Endothelial cell of umbilical vein (primary cell): Measurements from ENCODE around the gene ZNF146. TPM values are rescaled to one million over a fixed set of nuclear protein-coding genes. Genes with fewer than 3 reads are reported as not detected.
"Not testable (repeated sequence)": the region's sequence is repeated elsewhere in the genome, so short reads cannot be mapped to it uniquely, and the experiment has no call there.

ENCODE experiments used
- BruUV-seq: library from RNA; stranded (reverse); fragments of 400-500 nt; replicated peaks from 2 replicates; lab custom pipeline; 2021; lab: Mats Ljungman, UMichigan
- CTCF ChIA-PET: fragments of 300-600, 350-600 bp; sonication (Branson Sonifier 250); formaldehyde crosslinking; loops from one replicate; lab custom pipeline; 2021; ENCODE audit warnings: antibody characterized with exemption, inconsistent platforms; lab: Charles Lee
- POLR2A ChIA-PET: fragments of 300-600, 350-600 bp; sonication (Branson Sonifier 250); formaldehyde crosslinking; loops from one replicate; lab custom pipeline; 2021; ENCODE audit warnings: antibody characterized with exemption, inconsistent platforms; lab: Charles Lee
- DNase-seq: peaks from one replicate; pipeline ENCODE4 v3.0.0-alpha.2; 2011; ENCODE audit warnings: low read depth, low spot score
- FAIRE-seq: peaks from 2 replicates; lab custom pipeline; 2011; peaks lifted over from hg19 to GRCh38; lab: Jason Lieb, UNC
- H2AFZ ChIP-seq: 2 replicates; pipeline ENCODE4 v1.6.0; 2012; ENCODE audit warnings: low read depth, low read length, control low read depth, inconsistent platforms
- H3K27ac ChIP-seq: 2 replicates; pipeline ENCODE4 v1.5.1; 2011; ENCODE audit warnings: low read depth, mild to moderate bottlenecking, control low read depth, low read length, moderate library complexity; ENCODE audit not compliant: insufficient read depth
- H3K27me3 ChIP-seq, 2 experiments: 2 replicates each; pipeline versions ENCODE4 v1.6.0 to v1.6.1; 2011; ENCODE audit warnings: low read length in 2 of 2, mixed read lengths in 1 of 2; ENCODE audit not compliant: control insufficient read depth in 2 of 2, insufficient read depth in 2 of 2
- H3K36me3 ChIP-seq, 2 experiments: 2 replicates in 1 of 2; 3 replicates in 1 of 2; pipeline ENCODE4 v1.5.1; 2011; ENCODE audit warnings: low read length in 2 of 2, mild to moderate bottlenecking in 1 of 2, moderate library complexity in 1 of 2; ENCODE audit not compliant: control insufficient read depth in 2 of 2, insufficient read depth in 2 of 2; ENCODE audit errors: extremely low read depth in 1 of 2
- H3K4me1 ChIP-seq: 3 replicates; pipeline ENCODE4 v1.5.1; 2011; ENCODE audit warnings: mild to moderate bottlenecking, low read length; ENCODE audit not compliant: control insufficient read depth, insufficient read depth; ENCODE audit errors: extremely low read depth
- H3K4me2 ChIP-seq: 2 replicates; pipeline ENCODE4 v1.6.1; 2011; ENCODE audit warnings: low read length, control low read depth, mixed read lengths; ENCODE audit not compliant: insufficient read depth
- H3K4me3 ChIP-seq, 3 experiments: fragments of 200-600 bp in 1 of 3; sonication (generic), shearing (Covaris generic) in 1 of 3; replicated peaks in 1 of 3; 2 replicates each; pipeline ENCODE4 v1.5.1; 2011 to 2016; ENCODE audit warnings: control low read depth in 3 of 3, low read length in 3 of 3, mild to moderate bottlenecking in 2 of 3, inconsistent platforms in 1 of 3, low read depth in 1 of 3, moderate library complexity in 1 of 3; ENCODE audit not compliant: insufficient read depth in 1 of 3
- H3K79me2 ChIP-seq: 2 replicates; pipeline ENCODE4 v1.6.0; 2012; ENCODE audit warnings: low read length, inconsistent platforms; ENCODE audit not compliant: control insufficient read depth, insufficient read depth
- H3K9ac ChIP-seq: replicated peaks from 2 replicates; pipeline ENCODE3; 2011; ENCODE audit warnings: low read length, control low read depth; ENCODE audit not compliant: insufficient read depth; ENCODE audit errors: extremely low read depth
- H3K9me1 ChIP-seq: replicated peaks from 3 replicates; pipeline ENCODE4 v1.6.0; 2011; ENCODE audit warnings: mild to moderate bottlenecking, low read length; ENCODE audit not compliant: control insufficient read depth, insufficient read depth; ENCODE audit errors: extremely low read depth
- H3K9me3 ChIP-seq: replicated peaks from 2 replicates; pipeline ENCODE4 v1.5.1; 2012; ENCODE audit warnings: low read length, inconsistent platforms; ENCODE audit not compliant: control insufficient read depth, insufficient read depth
- H4K20me1 ChIP-seq: replicated peaks from 2 replicates; pipeline ENCODE3; 2011; ENCODE audit warnings: mild to moderate bottlenecking, low read length; ENCODE audit not compliant: control insufficient read depth, insufficient read depth; ENCODE audit errors: extremely low read depth
- EZH2 ChIP-seq: IDR thresholded peaks from 2 replicates; pipeline ENCODE4 v1.6.1; 2012; ENCODE audit warnings: borderline replicate concordance, low read depth, mild to moderate bottlenecking, moderate library complexity, low read length, inconsistent platforms; ENCODE audit not compliant: severe bottlenecking
- FOS ChIP-seq: IDR thresholded peaks from 2 replicates; pipeline ENCODE4 v1.6.1; 2011; ENCODE audit warnings: mild to moderate bottlenecking, low read length, moderate library complexity, borderline replicate concordance; ENCODE audit not compliant: insufficient read depth
- GATA2 ChIP-seq: IDR thresholded peaks from 2 replicates; pipeline ENCODE4 v1.7.0; 2011; ENCODE audit warnings: low read depth, mild to moderate bottlenecking, moderate library complexity, mixed read lengths, low read length; ENCODE audit not compliant: insufficient read length, insufficient read depth
- JUN ChIP-seq: IDR thresholded peaks from 2 replicates; pipeline ENCODE4 v1.6.1; 2011; ENCODE audit warnings: borderline replicate concordance, low read depth; ENCODE audit not compliant: insufficient read length, insufficient read depth
- MYC ChIP-seq: IDR thresholded peaks from one replicate; pipeline ENCODE4 v1.6.1; 2011; ENCODE audit warnings: mild to moderate bottlenecking, low read depth, low read length
- POLR2A ChIP-seq: IDR thresholded peaks from 2 replicates; pipeline ENCODE4 v1.6.1; 2012; ENCODE audit warnings: low read depth, mild to moderate bottlenecking, control low read depth, low read length
- POLR2AphosphoS5 ChIP-seq: IDR thresholded peaks from 2 replicates; pipeline ENCODE4 v1.6.1; 2012; ENCODE audit warnings: low read depth, mild to moderate bottlenecking, control low read depth, low read length, moderate library complexity; ENCODE audit not compliant: insufficient read depth
- dilution Hi-C: fragments of 300-500 bp; cut with MboI; formaldehyde crosslinking; loops from one replicate; pipeline ENCODE4 v1.15.0; 2019; ENCODE audit warnings: low sequenced_read_pairs; ENCODE audit not compliant: extremely low pct_ligation_motif_present
- intact Hi-C: fragments of 100-400 bp; cut with micrococcal nuclease; formaldehyde crosslinking; loops from one replicate; pipeline ENCODE4 v1.10.0; 2022
- polyA plus RNA-seq, 4 experiments: library from polyadenylated mRNA; depleted of rRNA in 3 of 4; stranded (reverse) in 3 of 4; unstranded in 1 of 4; fragments of >200 nt; gene quantifications; 2 replicates each; pipeline versions ENCODE4 v1.2.1 to v1.2.3, GENCODE V29; 2011 to 2012; ENCODE audit warnings: missing spikeins in 1 of 4
- total RNA-seq: library from RNA; stranded (reverse); gene quantifications from 2 replicates; pipeline ENCODE4 v1.2.3, GENCODE V29; 2021
- TF ChIP-seq, protein P1 (sequence below): IDR thresholded peaks from 2 replicates; pipeline ENCODE4 v1.6.1; 2011; ENCODE audit not compliant: insufficient read depth, insufficient read length
- TF ChIP-seq, protein P2 (sequence below), 2 donors: IDR thresholded peaks; 1 replicate in 1 of 2; 2 replicates in 1 of 2; pipeline ENCODE4 v1.5.1; 2011; ENCODE audit warnings: low read length in 2 of 2, mild to moderate bottlenecking in 2 of 2, moderate library complexity in 2 of 2, control low read depth in 1 of 2, inconsistent platforms in 1 of 2, low read depth in 1 of 2; ENCODE audit not compliant: insufficient read depth in 1 of 2; ENCODE audit errors: extremely low read depth in 1 of 2

The ZNF146 gene
- total and polyA plus RNA-seq, 2 donors (not counting 3 experiments of a cell fraction or from before 2014, with no cell fraction given) = 17.8 to 63.3 TPM

DNA sequence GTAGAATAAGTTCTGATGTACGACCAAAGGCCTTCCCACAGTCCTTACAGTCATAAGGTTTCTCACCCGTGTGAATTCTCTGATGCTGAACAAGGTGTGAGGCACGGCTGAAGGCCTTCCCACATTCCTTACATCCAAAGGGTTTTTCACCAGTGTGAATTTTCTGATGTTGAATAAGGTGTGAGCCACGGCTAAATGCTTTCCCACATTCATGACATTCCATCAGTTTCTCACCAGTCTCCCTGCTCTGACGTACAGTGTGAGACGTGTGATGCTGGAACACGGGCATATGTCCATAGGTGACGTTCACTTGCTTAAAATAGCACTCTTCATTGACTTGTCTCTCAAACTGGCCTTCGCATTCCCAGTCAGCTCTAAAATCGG is 31.7 kb upstream of the ZNF146 start:
- Histone ChIP-seq H3K27ac (no peak overlapping the region), H2AFZ (no peak overlapping the region), H3K9me3 (no peaks in the 10 kb centered on the region), H3K4me3 (no peak overlapping the region), H4K20me1 (no peaks in the 10 kb centered on the region), H3K4me1 (no peaks in the 10 kb centered on the region), H3K79me2 (no peaks in the 10 kb centered on the region), H3K36me3 (no peaks in the 10 kb centered on the region), H3K9me1 (no peaks in the 10 kb centered on the region), H3K9ac (no peak overlapping the region), H3K4me2 (no peak overlapping the region), H3K27me3 (no peaks in the 10 kb centered on the region)
- DNase-seq = no peak
- ChIA-PET CTCF (interaction anchor here (1.2 kb wide), 1 partner anchor 13 kb away, joined by 3 read pairs; no protein-coding TSS in a partner anchor), POLR2A (no interaction called here)
- intact Hi-C loops (no loop called here), dilution Hi-C loops (no loop called here)
- no peak for TF ChIP-seq JUN
- TF ChIP-seq FOS = no peak
- TF ChIP-seq, protein P1, sequence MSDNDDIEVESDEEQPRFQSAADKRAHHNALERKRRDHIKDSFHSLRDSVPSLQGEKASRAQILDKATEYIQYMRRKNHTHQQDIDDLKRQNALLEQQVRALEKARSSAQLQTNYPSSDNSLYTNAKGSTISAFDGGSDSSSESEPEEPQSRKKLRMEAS = no peak
- no peak for TF ChIP-seq MYC
- TF ChIP-seq POLR2AphosphoS5 = no peak
- no peak for TF ChIP-seq POLR2A
- TF ChIP-seq, protein P2, sequence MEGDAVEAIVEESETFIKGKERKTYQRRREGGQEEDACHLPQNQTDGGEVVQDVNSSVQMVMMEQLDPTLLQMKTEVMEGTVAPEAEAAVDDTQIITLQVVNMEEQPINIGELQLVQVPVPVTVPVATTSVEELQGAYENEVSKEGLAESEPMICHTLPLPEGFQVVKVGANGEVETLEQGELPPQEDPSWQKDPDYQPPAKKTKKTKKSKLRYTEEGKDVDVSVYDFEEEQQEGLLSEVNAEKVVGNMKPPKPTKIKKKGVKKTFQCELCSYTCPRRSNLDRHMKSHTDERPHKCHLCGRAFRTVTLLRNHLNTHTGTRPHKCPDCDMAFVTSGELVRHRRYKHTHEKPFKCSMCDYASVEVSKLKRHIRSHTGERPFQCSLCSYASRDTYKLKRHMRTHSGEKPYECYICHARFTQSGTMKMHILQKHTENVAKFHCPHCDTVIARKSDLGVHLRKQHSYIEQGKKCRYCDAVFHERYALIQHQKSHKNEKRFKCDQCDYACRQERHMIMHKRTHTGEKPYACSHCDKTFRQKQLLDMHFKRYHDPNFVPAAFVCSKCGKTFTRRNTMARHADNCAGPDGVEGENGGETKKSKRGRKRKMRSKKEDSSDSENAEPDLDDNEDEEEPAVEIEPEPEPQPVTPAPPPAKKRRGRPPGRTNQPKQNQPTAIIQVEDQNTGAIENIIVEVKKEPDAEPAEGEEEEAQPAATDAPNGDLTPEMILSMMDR (IDR thresholded peaks at IDR 0.05; ENCODE audit: extremely low read depth in 1 of 2, insufficient read depth in 1 of 2, low read depth in 1 of 2, low read length in 2 of 2) = no peak
- no peak for TF ChIP-seq GATA2
- TF ChIP-seq EZH2 = no peak
- no TSS peak for BruUV-seq
- FAIRE-seq = no peak

DNA sequence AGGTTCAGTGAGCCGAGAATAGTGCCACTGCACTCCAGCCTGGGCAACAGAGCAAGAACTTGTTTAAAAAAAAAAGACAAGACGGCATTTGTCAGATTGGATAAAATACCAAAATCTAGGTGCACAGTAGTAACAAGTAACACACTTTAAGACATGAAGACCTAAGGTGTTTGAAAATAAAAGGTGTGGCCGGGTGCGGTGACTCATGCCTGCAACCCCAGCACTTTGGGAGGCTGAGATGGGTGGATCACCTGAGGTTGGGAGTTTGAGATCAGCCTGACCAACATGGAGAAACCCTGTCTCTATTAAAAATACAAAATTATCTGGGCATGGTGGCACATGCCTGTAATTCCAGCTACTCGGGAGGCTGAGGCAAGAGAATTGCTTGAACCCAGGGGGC is 28.2 kb upstream of the ZNF146 start:
- CTCF ChIA-PET, FAIRE-seq, POLR2A ChIA-PET, H3K27ac ChIP-seq, H2AFZ ChIP-seq, dilution Hi-C loops, H3K79me2 ChIP-seq, H3K9me1 ChIP-seq, H3K4me1 ChIP-seq, intact Hi-C loops, H3K9ac ChIP-seq, DNase-seq, H3K27me3 ChIP-seq, H3K4me3 ChIP-seq, H3K9me3 ChIP-seq, H4K20me1 ChIP-seq, H3K4me2 ChIP-seq, H3K36me3 ChIP-seq, BruUV-seq: not testable (repeated sequence)
